A204.1 (cell line): ENCODE measurements around the gene PTPRN2.
"Not testable (repeated sequence)": the region's sequence is repeated elsewhere in the genome, so short reads cannot be mapped to it uniquely, and the experiment has no call there.

ENCODE experiments used
- FAIRE-seq: peaks from 2 replicates; lab custom pipeline; 2012; peaks lifted over from hg19 to GRCh38; lab: Jason Lieb, UNC

Gene PTPRN2

GRCh38 chr7:157788573-157788972 lies 799.0 kb downstream of the PTPRN2 start:
- no peak for FAIRE-seq

DNA sequence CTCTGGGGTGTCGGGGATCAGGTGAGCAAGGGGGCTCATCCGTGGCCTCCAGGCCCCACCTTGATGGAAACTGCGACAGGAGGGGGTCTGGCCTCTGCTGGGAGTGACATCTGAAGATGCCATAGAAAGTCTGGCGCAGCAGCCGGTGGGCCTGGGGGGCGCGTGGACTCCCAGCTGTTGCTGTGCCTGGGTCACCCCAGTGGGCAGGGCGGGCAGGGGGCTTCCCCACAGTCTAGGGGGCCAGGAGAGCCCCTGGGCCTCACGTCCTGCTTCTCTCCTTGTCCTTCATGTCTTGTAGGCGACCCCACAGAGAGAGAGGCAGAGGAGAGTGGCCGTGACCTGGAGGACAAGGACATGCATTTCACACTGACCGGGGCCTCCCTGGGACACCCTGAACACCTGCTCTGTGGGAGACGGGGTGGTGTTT lies 800.3 kb downstream of the PTPRN2 start:
- no peak for FAIRE-seq

DNA sequence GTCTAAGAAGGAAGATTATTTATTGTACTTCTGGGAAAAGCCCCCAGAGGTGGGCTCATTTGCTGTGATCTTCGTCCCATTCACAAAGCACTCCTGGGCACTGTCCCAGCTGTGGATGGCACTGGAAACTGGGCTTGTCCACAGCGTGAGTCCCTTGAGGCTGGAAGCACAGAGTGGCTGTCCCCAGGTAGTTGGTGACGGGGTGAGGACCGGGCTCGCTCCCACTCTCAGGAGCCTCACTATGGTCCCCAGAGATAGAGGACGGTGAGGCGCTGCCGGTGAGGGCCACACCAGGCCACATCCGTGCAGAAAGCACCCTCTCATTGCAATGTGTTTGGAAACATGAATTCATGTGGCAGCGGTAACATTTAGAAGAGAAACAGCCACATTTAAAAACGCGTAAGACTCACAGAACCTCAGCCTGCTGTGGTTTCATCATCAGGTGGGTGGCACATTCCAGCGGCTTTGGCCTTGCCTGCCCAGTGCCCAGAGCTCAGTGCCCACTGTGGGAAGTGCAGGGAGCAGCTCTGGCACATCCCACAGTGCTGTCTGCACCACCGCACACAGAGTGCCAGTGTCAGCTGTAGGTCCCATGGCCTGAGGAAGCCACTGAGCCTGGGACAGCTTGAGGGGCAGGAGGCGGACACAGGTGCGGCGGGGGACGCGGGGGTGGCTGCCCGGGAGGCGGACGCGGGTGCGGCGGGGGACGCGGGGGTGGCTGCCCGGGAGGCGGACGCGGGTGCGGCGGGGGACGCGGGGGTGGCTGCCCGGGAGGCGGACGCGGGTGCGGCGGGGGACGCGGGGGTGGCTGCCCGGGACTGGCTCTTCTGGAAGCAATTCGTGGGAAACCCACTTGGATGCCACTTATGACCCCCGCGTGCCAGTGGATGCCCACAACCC lies 801.0 kb downstream of the PTPRN2 start:
- no peak for FAIRE-seq

- FAIRE-seq: no peak
These were observed 802.0 kb downstream of the PTPRN2 start for GRCh38 chr7:157785486-157786186.

DNA sequence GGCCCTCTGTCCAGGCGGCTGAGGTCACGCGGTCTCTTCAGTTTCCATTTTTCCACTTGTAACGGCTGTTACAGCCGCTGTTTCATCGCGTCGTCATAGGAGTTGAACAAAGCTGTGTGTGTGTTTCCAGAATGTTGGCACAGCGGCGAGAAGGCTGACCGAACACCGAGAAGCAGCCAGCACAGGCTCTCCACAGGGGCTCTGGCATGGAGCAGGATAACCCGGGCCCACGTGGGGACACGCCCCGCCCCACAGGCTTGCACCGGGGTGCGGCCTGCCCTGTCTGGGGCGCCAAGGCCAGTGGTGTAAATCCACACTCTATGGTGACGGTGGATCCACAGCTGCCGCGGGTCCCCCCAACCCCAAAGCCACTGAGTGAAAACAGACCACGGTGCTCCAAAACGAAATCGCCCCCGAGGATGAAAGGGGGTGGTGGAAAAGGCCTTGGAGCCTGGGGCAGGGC lies 802.6 kb downstream of the PTPRN2 start:
- FAIRE-seq: no peak

GRCh38 chr7:157784041-157784835 lies 803.4 kb downstream of the PTPRN2 start:
- no peak for FAIRE-seq

GRCh38 chr7:157782041-157782440 lies 805.6 kb downstream of the PTPRN2 start:
- FAIRE-seq: no peak

DNA sequence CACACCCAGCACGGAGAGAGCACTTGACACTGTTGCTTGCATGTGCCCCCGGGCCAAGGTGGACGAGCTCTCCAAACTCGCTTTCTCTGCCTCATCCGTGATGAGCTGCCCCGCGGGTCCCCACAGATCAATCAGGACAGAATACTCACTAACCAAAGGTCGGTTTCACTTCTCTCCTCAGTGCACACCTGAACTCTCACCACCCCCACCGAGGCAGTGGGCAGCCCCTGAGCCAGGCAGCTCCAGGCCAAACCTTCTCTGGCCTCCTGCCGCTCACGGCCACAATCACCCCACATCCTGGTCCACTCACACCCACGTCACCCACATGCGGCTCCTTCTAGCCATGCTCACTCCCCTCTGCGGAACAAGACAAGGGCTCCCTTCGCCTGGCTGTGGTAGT lies 806.9 kb downstream of the PTPRN2 start:
- FAIRE-seq: no peak

DNA sequence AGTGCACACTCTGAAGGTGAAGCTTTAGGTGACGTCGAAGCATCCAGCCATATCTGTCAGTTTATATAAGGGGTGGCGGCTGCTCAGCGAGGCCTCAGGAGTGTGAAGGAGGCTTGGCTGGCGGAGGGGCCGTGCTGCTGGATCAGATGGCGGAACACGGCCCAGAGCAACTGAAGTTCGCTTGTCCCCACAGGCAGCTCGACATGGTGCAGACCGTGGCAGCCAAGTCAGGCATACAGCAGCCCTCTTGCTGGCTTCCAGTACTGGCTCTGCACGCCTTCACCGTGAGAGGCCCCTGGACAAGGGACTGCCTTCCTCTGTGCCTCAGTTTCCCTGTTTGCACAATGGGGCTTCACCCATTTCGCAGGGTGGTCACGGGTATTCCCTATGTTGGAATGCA lies 807.3 kb downstream of the PTPRN2 start:
- no peak for FAIRE-seq

DNA sequence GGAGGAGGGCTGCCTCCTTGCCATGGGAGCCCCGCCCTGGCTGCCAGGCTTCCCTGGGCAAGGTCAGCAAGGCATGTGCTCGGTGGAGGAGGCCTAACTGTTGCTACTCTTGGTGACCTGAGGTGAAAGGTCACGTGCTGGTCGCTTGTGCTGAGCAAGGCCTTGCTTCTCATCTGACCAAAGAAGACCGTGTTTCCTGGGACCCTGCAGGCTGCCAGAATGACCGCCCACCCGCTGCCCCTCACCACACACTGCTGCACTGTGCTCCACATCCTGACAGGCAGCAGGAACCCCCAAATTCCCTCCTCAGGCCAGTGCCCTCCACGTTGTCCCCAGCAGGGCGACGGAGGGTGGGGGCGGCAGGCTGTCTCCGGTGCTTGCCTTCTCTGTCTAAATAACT lies 808.4 kb downstream of the PTPRN2 start:
- no peak for FAIRE-seq

DNA sequence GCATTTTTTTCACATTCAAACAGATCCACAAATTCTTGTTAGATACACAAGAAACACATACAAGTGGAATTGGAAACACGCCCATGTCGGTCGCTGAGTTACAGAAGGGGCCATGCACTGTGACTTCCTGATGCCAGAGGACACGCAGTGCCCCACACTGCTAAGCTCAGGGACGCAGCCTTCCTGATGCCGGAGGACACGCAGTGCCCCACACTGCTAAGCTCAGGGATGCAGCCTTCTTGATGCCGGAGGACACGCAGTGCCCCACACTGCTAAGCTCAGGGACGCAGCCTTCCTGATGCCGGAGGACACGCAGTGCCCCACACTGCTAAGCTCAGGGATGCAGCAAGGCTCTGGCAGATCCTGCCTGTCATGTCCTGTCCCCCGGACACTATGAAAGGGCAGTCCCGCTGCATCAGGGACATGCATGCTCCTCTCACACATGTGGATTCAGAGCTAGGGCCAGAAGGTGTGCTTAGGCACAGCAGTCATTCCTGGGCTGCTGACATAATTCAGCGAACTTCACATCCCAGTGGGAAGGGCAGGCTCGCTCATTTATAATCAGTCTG lies 810.3 kb downstream of the PTPRN2 start:
- FAIRE-seq: not testable (repeated sequence)

GRCh38 chr7:157775560-157776332 lies 811.9 kb downstream of the PTPRN2 start:
- FAIRE-seq: no peak

- FAIRE-seq: no peak
These were observed 812.5 kb downstream of the PTPRN2 start for GRCh38 chr7:157775021-157775559.

- FAIRE-seq: no peak
These were observed 813.1 kb downstream of the PTPRN2 start for GRCh38 chr7:157774495-157774894.

DNA sequence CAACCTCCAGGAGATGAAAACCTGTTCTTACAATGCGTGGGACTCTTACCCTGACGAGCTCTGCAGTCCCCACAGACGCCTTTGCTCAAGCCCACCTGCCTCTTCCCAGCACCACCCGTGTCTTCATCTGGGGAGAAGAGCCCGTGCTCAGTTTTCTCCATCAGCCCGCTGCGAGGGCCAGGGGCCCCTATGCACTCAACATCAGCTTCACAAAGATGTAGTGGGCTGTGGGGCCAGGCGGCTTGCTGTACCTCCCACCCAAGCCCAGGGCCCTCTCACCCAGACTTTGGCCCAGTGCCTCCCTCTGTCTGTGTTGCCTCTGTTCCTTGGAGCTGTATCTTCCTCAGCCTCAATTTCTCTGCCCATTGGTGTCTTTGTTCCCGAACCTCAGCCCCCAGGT lies 814.3 kb downstream of the PTPRN2 start:
- no peak for FAIRE-seq

- no peak for FAIRE-seq
These were observed 815.0 kb downstream of the PTPRN2 start for GRCh38 chr7:157772486-157773130.

- no peak for FAIRE-seq
These were observed 815.9 kb downstream of the PTPRN2 start for GRCh38 chr7:157771689-157772088.

- FAIRE-seq: no peak
These were observed 816.8 kb downstream of the PTPRN2 start for GRCh38 chr7:157770716-157771320.

DNA sequence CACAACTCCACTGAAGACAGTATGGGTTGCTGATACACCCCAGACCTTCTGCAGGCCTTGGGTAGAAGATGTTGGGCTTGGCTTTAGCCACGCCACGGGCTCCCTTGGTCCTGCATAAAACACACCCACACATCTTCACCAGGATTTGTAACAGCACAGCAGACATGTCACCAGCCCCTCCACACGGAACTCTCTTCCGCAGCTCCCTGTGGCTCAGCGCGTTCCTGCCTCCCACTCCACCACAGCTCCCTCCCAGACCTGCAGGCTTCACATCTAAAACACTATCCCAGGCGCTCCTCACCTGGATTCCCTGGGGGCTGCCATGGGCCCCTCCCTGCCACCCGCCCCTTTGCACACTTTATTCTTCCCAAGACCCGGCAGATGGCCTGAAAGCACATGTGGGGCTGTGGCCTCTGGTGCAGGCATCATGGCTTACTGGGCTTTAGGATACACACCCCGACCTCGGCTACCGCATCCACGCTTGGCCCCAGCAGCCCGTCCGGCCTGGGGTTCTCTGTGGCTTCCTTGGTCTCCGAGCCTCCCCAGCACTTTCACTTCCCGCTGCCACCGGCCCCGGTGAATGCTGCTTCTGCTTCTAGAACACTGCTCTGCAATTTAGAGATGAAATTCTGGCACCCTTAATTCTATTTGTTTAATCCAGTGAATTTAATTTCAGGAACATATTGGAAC lies 818.0 kb downstream of the PTPRN2 start:
- no peak for FAIRE-seq

DNA sequence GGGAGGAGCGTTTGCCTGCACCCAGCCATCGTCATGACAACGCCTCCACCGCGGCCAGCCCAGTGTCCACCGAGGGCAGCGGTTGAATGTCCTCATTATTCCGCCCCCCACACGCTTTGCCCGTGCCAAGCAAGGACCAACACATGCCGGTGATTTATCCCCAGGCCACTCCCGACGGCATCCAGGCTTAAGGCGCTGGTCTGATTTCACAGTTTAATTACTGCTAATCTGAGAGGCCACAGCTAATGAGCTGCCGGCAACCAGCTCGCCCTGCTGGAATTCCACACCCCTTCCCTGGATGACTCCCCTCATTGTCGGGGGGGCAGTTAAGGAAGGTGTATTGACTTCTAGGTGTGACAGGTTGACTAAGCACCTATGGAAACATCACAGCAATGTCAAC lies 818.5 kb downstream of the PTPRN2 start:
- FAIRE-seq: no peak
